Osteoblast (primary cell): Measurements from ENCODE around the gene BRAF. TPM values are rescaled to one million over a fixed set of nuclear protein-coding genes. Genes with fewer than 3 reads are reported as not detected.

Source experiments
- DNase-seq: peaks from one replicate; pipeline ENCODE4 v3.0.0; 2011; ENCODE audit warnings: low spot score, mixed read lengths; ENCODE audit not compliant: insufficient read length; ENCODE audit errors: missing footprints
- H2AFZ ChIP-seq: 2 replicates; pipeline ENCODE4 v1.6.0; 2011; ENCODE audit warnings: mild to moderate bottlenecking, low read length
- H3K27ac ChIP-seq: 2 replicates; pipeline ENCODE4 v1.5.1; 2011; ENCODE audit warnings: mild to moderate bottlenecking, low read depth, low read length, moderate library complexity
- H3K27me3 ChIP-seq: 2 replicates; pipeline ENCODE4 v1.6.0; 2012; ENCODE audit warnings: mild to moderate bottlenecking, control low read depth, inconsistent platforms, low read length, moderate library complexity; ENCODE audit not compliant: insufficient read depth
- H3K36me3 ChIP-seq: 2 replicates; pipeline ENCODE4 v1.5.1; 2011; ENCODE audit warnings: mild to moderate bottlenecking, low read length, control low read depth, moderate library complexity; ENCODE audit not compliant: insufficient read depth
- H3K4me1 ChIP-seq: 2 replicates; pipeline ENCODE4 v1.5.1; 2011; ENCODE audit warnings: mild to moderate bottlenecking, low read length, control low read depth, moderate library complexity; ENCODE audit not compliant: insufficient read depth
- H3K4me2 ChIP-seq: 2 replicates; pipeline ENCODE4 v1.6.0; 2011; ENCODE audit warnings: mild to moderate bottlenecking, low read length; ENCODE audit not compliant: insufficient read depth
- H3K4me3 ChIP-seq: fragments of 200-600 bp; sonication (generic); 3 replicates; pipeline ENCODE4 v1.5.1; 2012; ENCODE audit warnings: mild to moderate bottlenecking, low read length, inconsistent platforms; ENCODE audit not compliant: insufficient read depth
- H3K79me2 ChIP-seq: 2 replicates; pipeline ENCODE4 v1.6.0; 2012; ENCODE audit warnings: mild to moderate bottlenecking, low read length, control low read depth, inconsistent platforms; ENCODE audit not compliant: insufficient read depth
- H3K9me3 ChIP-seq: 2 replicates; pipeline ENCODE4 v1.5.1; 2011; ENCODE audit warnings: low read depth, low read length, control low read depth
- H4K20me1 ChIP-seq: 2 replicates; pipeline ENCODE4 v1.6.0; 2012; ENCODE audit warnings: mild to moderate bottlenecking, low read length, control low read depth; ENCODE audit not compliant: insufficient read depth
- small RNA-seq: library from RNA; depleted of rRNA; stranded (forward); fragments of <200 nt; gene quantifications from one replicate; pipeline ENCODE3, GENCODE V24; 2012
- total RNA-seq: library from RNA; depleted of rRNA; stranded (reverse); fragments of >200 nt; gene quantifications from 2 replicates; pipeline ENCODE4 v1.2.3, GENCODE V29; 2012
- TF ChIP-seq, protein P1 (sequence below): IDR thresholded peaks from 2 replicates; pipeline ENCODE4 v1.5.1; 2011; ENCODE audit warnings: mild to moderate bottlenecking, low read depth, low read length, moderate library complexity; ENCODE audit errors: extremely low read depth

The BRAF gene
- total RNA-seq, 1 donor: 30.0 TPM

DNA sequence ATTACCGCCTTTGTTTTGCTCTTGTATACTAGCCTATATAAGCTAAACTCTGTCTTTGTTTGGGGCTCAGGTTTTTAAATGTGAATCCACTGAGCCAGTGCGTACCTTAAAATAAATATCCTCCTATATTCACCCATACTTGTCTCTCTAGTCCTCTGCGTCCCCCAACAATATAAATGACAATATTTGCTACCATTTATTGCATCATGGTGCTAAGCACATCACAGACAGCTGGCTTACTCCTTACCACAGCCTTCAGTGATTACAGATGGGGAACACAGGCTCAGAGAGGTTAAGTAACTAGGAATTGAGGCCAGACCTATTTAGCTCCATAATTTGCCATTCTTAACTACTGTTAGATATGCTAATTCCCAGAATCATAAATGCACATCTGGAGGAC, 255.4 kb downstream of the BRAF start:
- no peak overlapping the region for H3K27ac ChIP-seq
- peaks cover 4% of the 10 kb centered on the region for H3K4me1 ChIP-seq
- H3K79me2 ChIP-seq: no peaks in the 10 kb centered on the region
- H3K9me3 ChIP-seq: no peaks in the 10 kb centered on the region
- TF ChIP-seq, protein P1, sequence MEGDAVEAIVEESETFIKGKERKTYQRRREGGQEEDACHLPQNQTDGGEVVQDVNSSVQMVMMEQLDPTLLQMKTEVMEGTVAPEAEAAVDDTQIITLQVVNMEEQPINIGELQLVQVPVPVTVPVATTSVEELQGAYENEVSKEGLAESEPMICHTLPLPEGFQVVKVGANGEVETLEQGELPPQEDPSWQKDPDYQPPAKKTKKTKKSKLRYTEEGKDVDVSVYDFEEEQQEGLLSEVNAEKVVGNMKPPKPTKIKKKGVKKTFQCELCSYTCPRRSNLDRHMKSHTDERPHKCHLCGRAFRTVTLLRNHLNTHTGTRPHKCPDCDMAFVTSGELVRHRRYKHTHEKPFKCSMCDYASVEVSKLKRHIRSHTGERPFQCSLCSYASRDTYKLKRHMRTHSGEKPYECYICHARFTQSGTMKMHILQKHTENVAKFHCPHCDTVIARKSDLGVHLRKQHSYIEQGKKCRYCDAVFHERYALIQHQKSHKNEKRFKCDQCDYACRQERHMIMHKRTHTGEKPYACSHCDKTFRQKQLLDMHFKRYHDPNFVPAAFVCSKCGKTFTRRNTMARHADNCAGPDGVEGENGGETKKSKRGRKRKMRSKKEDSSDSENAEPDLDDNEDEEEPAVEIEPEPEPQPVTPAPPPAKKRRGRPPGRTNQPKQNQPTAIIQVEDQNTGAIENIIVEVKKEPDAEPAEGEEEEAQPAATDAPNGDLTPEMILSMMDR: no peak
- no peaks in the 10 kb centered on the region for H4K20me1 ChIP-seq
- DNase-seq: no peak
- no peak overlapping the region for H2AFZ ChIP-seq
- no peak overlapping the region for H3K4me3 ChIP-seq
- H3K36me3 ChIP-seq: no peaks in the 10 kb centered on the region
- H3K27me3 ChIP-seq: no peaks in the 10 kb centered on the region
- no peak overlapping the region for H3K4me2 ChIP-seq

Small RNA genes lying within 50 kb of the gene (small RNA-seq; reads per million reads assigned to genes)
- not detected for gene AC006006.1
- gene RNU6-85P: not detected

Other genes with a start within 250 kb of the BRAF start
- gene NDUFB2, start 228.2 kb downstream of the BRAF start, total RNA-seq: 56.5 and 66.3 TPM in 2 replicates
- gene MRPS33, start 90.0 kb upstream of the BRAF start, total RNA-seq: 23.2 and 29.5 TPM in 2 replicates
- 1.1 and 2.1 TPM in 2 replicates for gene TMEM178B, start 149.1 kb upstream of the BRAF start, total RNA-seq